ENCODE data around the gene CDR2. TPM values are rescaled to one million over a fixed set of nuclear protein-coding genes. Genes with fewer than 3 reads are reported as not detected.

Gene CDR2
- total RNA-seq, 1 donor from 2014 or later: 6.8 TPM

- DNase-seq: no peak
- H3K4me1 ChIP-seq: peaks cover 13% of the 10 kb centered on the region
- intact Hi-C loops (cut with micrococcal nuclease): no loop called here
- H3K4me3 ChIP-seq: no peak overlapping the region
- H3K9me3 ChIP-seq (replicated peaks): no peaks in the 10 kb centered on the region
- no peaks in the 10 kb centered on the region for H3K27me3 ChIP-seq (ENCODE audit: low read depth)
- no peak overlapping the region for H3K27ac ChIP-seq (replicated peaks)
- TF ChIP-seq CTCF (IDR thresholded peaks at IDR 0.05; ENCODE audit: borderline replicate concordance): no peak
- peaks cover 85% of the 10 kb centered on the region for H3K36me3 ChIP-seq
These were observed 50.2 kb downstream of the CDR2 start for GRCh38 chr16:22323959-22324786.

GRCh38 chr16:22323173-22323958, 51.1 kb downstream of the CDR2 start:
- intact Hi-C loops (cut with micrococcal nuclease): no loop called here
- Histone ChIP-seq H3K27ac (replicated peaks) (no peak overlapping the region), H3K4me3 (no peak overlapping the region), H3K9me3 (replicated peaks) (no peaks in the 10 kb centered on the region), H3K4me1 (peaks cover 13% of the 10 kb centered on the region), H3K27me3 (ENCODE audit: low read depth) (no peaks in the 10 kb centered on the region), H3K36me3 (peaks cover 85% of the 10 kb centered on the region)
- no peak for DNase-seq
- TF ChIP-seq CTCF (IDR thresholded peaks at IDR 0.05; ENCODE audit: borderline replicate concordance): no peak

GRCh38 chr16:22322741-22323140, 51.7 kb downstream of the CDR2 start:
- intact Hi-C loops (cut with micrococcal nuclease): no loop called here

GRCh38 chr16:22322021-22322471, 52.4 kb downstream of the CDR2 start:
- TF ChIP-seq CTCF (IDR thresholded peaks at IDR 0.05; ENCODE audit: borderline replicate concordance): no peak
- intact Hi-C loops (cut with micrococcal nuclease): no loop called here
- Histone ChIP-seq H3K4me3 (no peak overlapping the region), H3K36me3 (peaks cover 85% of the 10 kb centered on the region), H3K9me3 (replicated peaks) (no peaks in the 10 kb centered on the region), H3K27ac (replicated peaks) (no peak overlapping the region), H3K4me1 (peaks cover 11% of the 10 kb centered on the region), H3K27me3 (ENCODE audit: low read depth) (no peaks in the 10 kb centered on the region)
- DNase-seq: no peak

More at GRCh38 chr16:22322741-22323140, 51.7 kb downstream of the CDR2 start:
- Histone ChIP-seq H3K9me3 (replicated peaks) (no peaks in the 10 kb centered on the region), H3K4me3 (no peak overlapping the region), H3K36me3 (peaks cover 85% of the 10 kb centered on the region), H3K4me1 (peaks cover 13% of the 10 kb centered on the region), H3K27me3 (ENCODE audit: low read depth) (no peaks in the 10 kb centered on the region), H3K27ac (replicated peaks) (no peak overlapping the region)
- no peak for TF ChIP-seq CTCF (IDR thresholded peaks at IDR 0.05; ENCODE audit: borderline replicate concordance)
- no peak for DNase-seq

- peaks cover 85% of the 10 kb centered on the region for H3K36me3 ChIP-seq
- H3K4me1 ChIP-seq: peaks cover 6% of the 10 kb centered on the region
- no peak overlapping the region for H3K27ac ChIP-seq (replicated peaks)
- no peaks in the 10 kb centered on the region for H3K9me3 ChIP-seq (replicated peaks)
- peak; percentile 61 for DNase-seq
- H3K27me3 ChIP-seq (ENCODE audit: low read depth): no peaks in the 10 kb centered on the region
- intact Hi-C loops (cut with micrococcal nuclease): no loop called here
- H3K4me3 ChIP-seq: no peak overlapping the region
- TF ChIP-seq CTCF (IDR thresholded peaks at IDR 0.05; ENCODE audit: borderline replicate concordance): peak; percentile 90
These were observed 52.9 kb downstream of the CDR2 start for GRCh38 chr16:22321340-22322001.
